HL-60 (cell line): ENCODE measurements around the gene DNAJC8.

Experiments used
- CTCF ChIP-seq: IDR thresholded peaks from one replicate; pipeline ENCODE4 v1.5.1; 2011; ENCODE audit warnings: low read length, control low read depth, inconsistent platforms; ENCODE audit not compliant: insufficient read depth
- POLR2AphosphoS5 ChIP-seq: IDR thresholded peaks from 2 replicates; pipeline ENCODE4 v1.6.1; 2012; ENCODE audit warnings: low read depth
- REST ChIP-seq: IDR thresholded peaks from 2 replicates; pipeline ENCODE4 v1.6.1; 2012; ENCODE audit warnings: low read depth; ENCODE audit not compliant: insufficient replicate concordance
- SPI1 ChIP-seq: IDR thresholded peaks from 2 replicates; pipeline ENCODE4 v1.6.1; 2012; ENCODE audit warnings: low read depth, mild to moderate bottlenecking, borderline replicate concordance

GRCh38 chr1:28241638-28242241 lies 8.9 kb upstream of the DNAJC8 start:
- TF ChIP-seq SPI1 (no peak), CTCF (no peak), POLR2AphosphoS5 (no peak), REST (no peak)
